Heart right ventricle (tissue), 16 donors: ENCODE data around the gene FOXJ1. TPM values are rescaled to one million over a fixed set of nuclear protein-coding genes. Genes with fewer than 3 reads are reported as not detected.

ENCODE experiments used
- ATAC-seq, 8 donors: fragments of 200-7000 bp; cut with Tn5 transposase; one replicate each; pipeline ENCODE4 v1.9.1; 2020; ENCODE audit warnings: mild to moderate bottlenecking in 8 of 8, moderate library complexity in 8 of 8, moderate number of reproducible peaks in 1 of 8
- DNase-seq, 2 donors: peaks; one replicate each; pipeline ENCODE4 v3.0.0-alpha.2; 2020
- H3K27ac ChIP-seq, 10 donors: fragments of 200-600 bp; sonication (generic) in 2 of 10; one replicate each; pipeline versions ENCODE4 v1.5.0 to v1.8.0; 2020 to 2022; ENCODE audit warnings: mild to moderate bottlenecking in 3 of 10
- H3K27me3 ChIP-seq, 7 donors: fragments of 200-600 bp; one replicate each; pipeline ENCODE4 v1.8.0; 2021 to 2022; ENCODE audit warnings: mild to moderate bottlenecking in 2 of 7
- H3K36me3 ChIP-seq, 9 donors: fragments of 200-600 bp; sonication (generic) in 1 of 9; one replicate each; pipeline versions ENCODE4 v1.5.0 to v1.8.0; 2020 to 2022; ENCODE audit warnings: mild to moderate bottlenecking in 2 of 9
- H3K4me1 ChIP-seq, 9 donors: fragments of 200-600 bp; sonication (generic) in 1 of 9; one replicate each; pipeline versions ENCODE4 v1.5.0 to v1.8.0; 2020 to 2022; ENCODE audit warnings: mild to moderate bottlenecking in 4 of 9
- H3K4me3 ChIP-seq, 10 donors: fragments of 200-600 bp; sonication (generic) in 2 of 10; one replicate each; pipeline versions ENCODE4 v1.5.0 to v1.8.0; 2020 to 2022; ENCODE audit warnings: mild to moderate bottlenecking in 7 of 10, moderate library complexity in 2 of 10
- H3K9me3 ChIP-seq, 11 donors: fragments of 200-600 bp in 10 of 11; sonication (generic) in 2 of 11; one replicate each; pipeline versions ENCODE4 v1.5.0 to v1.8.0; 2013 to 2022; ENCODE audit warnings: mild to moderate bottlenecking in 2 of 11, control low read depth in 1 of 11, moderate library complexity in 1 of 11
- WGBS, 2 donors: extraction: QIAGEN DNeasy Blood & Tissue Kit; methylation state at CpG; one replicate each; pipeline ENCODE4 v1.1.7; 2013; ENCODE audit warnings: inconsistent platforms in 1 of 2; 5-methylcytosine and 5-hydroxymethylcytosine counted together
- intact Hi-C, 10 donors: fragments of 100-400 bp; cut with DNase I; formaldehyde crosslinking; loops; one replicate each; pipeline versions ENCODE4 v1.11.1 to v1.14.2; 2022
- polyA plus RNA-seq, 2 donors: library from polyadenylated mRNA; stranded (reverse); fragments of 200-250 nt; gene quantifications; one replicate each; pipeline ENCODE4 v1.2.3, GENCODE V29; 2013
- total RNA-seq, 10 donors: library from RNA; stranded (reverse); fragmentation: NEBNext Ultra II Directional in 3 of 10; extraction: Animal tissue kit (Norgen Biotek cat#: 25700) in 3 of 10; gene quantifications; one replicate each; pipeline versions ENCODE4 v1.2.1 to v1.2.4, GENCODE V29; 2021 to 2023
- TF ChIP-seq, protein P1 (sequence below), 9 donors: fragments of 200-600 bp; sonication (generic) in 2 of 9; IDR thresholded peaks; one replicate each; pipeline versions ENCODE4 v1.5.0 to v1.8.0; 2021 to 2022; ENCODE audit warnings: antibody characterized with exemption in 9 of 9, mild to moderate bottlenecking in 5 of 9, moderate library complexity in 1 of 9
- donor health status: Arrhythmogenic right ventricular cardiomyopathy.
- donor health status: ischemic (EF 13 %, LVEDD 7.1; RV severe dilation, severe dysfunction).
- donor health status: healthy with polysubstance abuse.
- donor health status: DM: no; HTN: yes; CAD: no.
- donor health status: DM: no; HTN: no; CAD: no.
- donor health status: ischemic (EF 25% LVEDD 6.9; RV normal size, moderate dysfunction).
- donor health status: ischemic (EF 25% LVEDD 5.7; RV mildly dilated, moderate dysfunction).
- donor health status: healthy.
- donor health status: DM: yes; HTN: yes; CAD: no.
- donor health status: Ischemic cardiomyopathy.
- donor health status: ischemic (EF 35%, LVEDD 5.7; RV mildly dilated, moderate dysfunction).
- donor health status: nonischemic (EF 11% LVEDD 7.7; RV severe dilation, severe dysfunction).
- donor health status: DM: yes; HTN: yes; CAD: no.
- donor health status: PGD.
- donor health status: ischemic (EF 29% LVEDD 5.4; RV normal size, mild dysfunction).
- donor health status: nonischemic (EF 23%, LVEDD 6.1; RV moderate dilation, normal function).

Gene FOXJ1
- total and polyA plus RNA-seq, 12 donors, result 0.03 TPM; not detected in 11

DNA sequence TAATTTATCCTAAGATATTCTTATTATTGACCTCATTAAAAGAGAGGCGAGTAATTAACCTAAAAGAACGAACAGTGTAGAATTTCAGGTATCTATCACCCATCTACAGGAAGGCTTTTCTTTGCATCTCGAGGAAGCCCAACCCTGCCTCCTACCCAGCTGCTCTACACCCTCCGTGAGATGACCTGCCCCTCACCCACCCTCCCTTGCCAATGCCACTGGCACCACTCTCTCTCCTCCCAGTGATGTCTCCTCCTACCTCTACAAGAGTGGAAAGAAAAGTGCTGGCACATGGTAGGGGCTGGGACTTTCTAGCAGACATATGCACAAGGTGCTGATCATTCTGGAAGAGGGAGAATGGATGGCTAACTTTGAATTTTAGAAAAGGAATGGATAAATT, 22.9 kb upstream of the FOXJ1 start:
- no peak for DNase-seq
- 88 to 91% methylated on average over 4 of the region's 4 CpGs for WGBS, 2 donors
- Histone ChIP-seq H3K9me3 (no peaks in the 10 kb centered on the region), H3K27ac (no peak overlapping the region), H3K27me3 (no peaks in the 10 kb centered on the region), H3K36me3 (peaks cover 0 to 5% (median 0%) of the 10 kb centered on the region in 9 donors), H3K4me1 (no peaks in the 10 kb centered on the region), H3K4me3 (no peak overlapping the region)
- TF ChIP-seq, protein P1, sequence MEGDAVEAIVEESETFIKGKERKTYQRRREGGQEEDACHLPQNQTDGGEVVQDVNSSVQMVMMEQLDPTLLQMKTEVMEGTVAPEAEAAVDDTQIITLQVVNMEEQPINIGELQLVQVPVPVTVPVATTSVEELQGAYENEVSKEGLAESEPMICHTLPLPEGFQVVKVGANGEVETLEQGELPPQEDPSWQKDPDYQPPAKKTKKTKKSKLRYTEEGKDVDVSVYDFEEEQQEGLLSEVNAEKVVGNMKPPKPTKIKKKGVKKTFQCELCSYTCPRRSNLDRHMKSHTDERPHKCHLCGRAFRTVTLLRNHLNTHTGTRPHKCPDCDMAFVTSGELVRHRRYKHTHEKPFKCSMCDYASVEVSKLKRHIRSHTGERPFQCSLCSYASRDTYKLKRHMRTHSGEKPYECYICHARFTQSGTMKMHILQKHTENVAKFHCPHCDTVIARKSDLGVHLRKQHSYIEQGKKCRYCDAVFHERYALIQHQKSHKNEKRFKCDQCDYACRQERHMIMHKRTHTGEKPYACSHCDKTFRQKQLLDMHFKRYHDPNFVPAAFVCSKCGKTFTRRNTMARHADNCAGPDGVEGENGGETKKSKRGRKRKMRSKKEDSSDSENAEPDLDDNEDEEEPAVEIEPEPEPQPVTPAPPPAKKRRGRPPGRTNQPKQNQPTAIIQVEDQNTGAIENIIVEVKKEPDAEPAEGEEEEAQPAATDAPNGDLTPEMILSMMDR (IDR thresholded peaks at IDR 0.05), result no peak
- intact Hi-C loops, result no loop called here
- ATAC-seq, result no peak

- H3K4me1 ChIP-seq, result no peaks in the 10 kb centered on the region
- ATAC-seq (no peak), DNase-seq (no peak)
- no peaks in the 10 kb centered on the region for H3K27me3 ChIP-seq
- peaks cover 0 to 7% (median 0%) of the 10 kb centered on the region in 9 donors for H3K36me3 ChIP-seq
- H3K27ac ChIP-seq, result no peak overlapping the region
- no peaks in the 10 kb centered on the region for H3K9me3 ChIP-seq
- TF ChIP-seq, protein P1 (IDR thresholded peaks at IDR 0.05), result no peak
- WGBS, 2 donors, result 71 to 76% methylated on average over 20 of the region's 20 CpGs
- intact Hi-C loops, result no loop called here
- H3K4me3 ChIP-seq, result no peak overlapping the region
These were observed 20.7 kb upstream of the FOXJ1 start for GRCh38 chr17:76161619-76162266.

- Histone ChIP-seq H3K4me3 (no peak overlapping the region), H3K27ac (no peak overlapping the region), H3K36me3 (peaks cover 0 to 7% (median 0%) of the 10 kb centered on the region in 9 donors), H3K9me3 (no peaks in the 10 kb centered on the region), H3K27me3 (no peaks in the 10 kb centered on the region), H3K4me1 (no peaks in the 10 kb centered on the region)
- WGBS, 2 donors, result 70% methylated on average over 8 of the region's 8 CpGs
- TF ChIP-seq, protein P1 (IDR thresholded peaks at IDR 0.05), result no peak
- ATAC-seq (no peak), DNase-seq (no peak)
- intact Hi-C loops, result no loop called here
These were observed 20.0 kb upstream of the FOXJ1 start for GRCh38 chr17:76160896-76161528.

GRCh38 chr17:76159157-76159556, 18.1 kb upstream of the FOXJ1 start:
- DNase-seq (no peak), ATAC-seq (no peak)
- 86 to 87% methylated on average over 9 of the region's 9 CpGs for WGBS, 2 donors
- H3K9me3 ChIP-seq, result no peaks in the 10 kb centered on the region
- peaks cover 0 to 7% (median 0%) of the 10 kb centered on the region in 9 donors for H3K36me3 ChIP-seq
- H3K4me1 ChIP-seq, result peaks cover 0 to 5% (median 0%) of the 10 kb centered on the region in 9 donors
- intact Hi-C loops, result no loop called here
- no peak overlapping the region for H3K27ac ChIP-seq
- TF ChIP-seq, protein P1 (IDR thresholded peaks at IDR 0.05), result no peak
- no peaks in the 10 kb centered on the region for H3K27me3 ChIP-seq
- H3K4me3 ChIP-seq, result no peak overlapping the region
